ENCODE data around the gene OSBPL8.

- TF ChIP-seq POLR2A (IDR thresholded peaks at IDR 0.05) (peak; percentile 74 to 78), CTCF (IDR thresholded peaks at IDR 0.05) (peak in 3 of 4 experiments; percentile 21 to 53 (median 24)), EP300 (IDR thresholded peaks at IDR 0.05) (no peak), POLR2AphosphoS5 (IDR thresholded peaks at IDR 0.05) (peak; percentile 91)
Observed at GRCh38 chr12:76559400-76560085, at the start of gene OSBPL8.
